GM23338 (cell line): ENCODE measurements around the gene TENM4.
A peak's percentile ranks its signal among the peaks of the same experiment; 100 is the strongest.

Source experiments
- CREB1 ChIP-seq: fragments of 250-450 bp; sonication (Bioruptor Pico); IDR thresholded peaks from 2 replicates; pipeline ENCODE4 v1.5.0; 2020; ENCODE audit warnings: low read depth, mild to moderate bottlenecking, moderate library complexity
- EZH2 ChIP-seq: fragments of 200-600 bp; sonication (generic); IDR thresholded peaks from one replicate; pipeline ENCODE4 v1.8.0; 2017; ENCODE audit warnings: antibody characterized with exemption, mild to moderate bottlenecking, low read depth; ENCODE audit not compliant: unreplicated experiment
- EZH2phosphoT487 ChIP-seq: fragments of 200-600 bp; sonication (generic); IDR thresholded peaks from one replicate; pipeline ENCODE4 v1.8.1; 2018; ENCODE audit warnings: antibody characterized with exemption; ENCODE audit not compliant: unreplicated experiment
- NANOG ChIP-seq: IDR thresholded peaks from 2 replicates; pipeline ENCODE4 v1.6.1; 2016; ENCODE audit warnings: antibody characterized with exemption, borderline replicate concordance
- POLR2AphosphoS5 ChIP-seq: IDR thresholded peaks from 2 replicates; pipeline ENCODE4 v1.6.1; 2016; ENCODE audit warnings: antibody characterized with exemption, low read depth
- REST ChIP-seq: IDR thresholded peaks from one replicate; pipeline ENCODE4 v1.6.1; 2018; ENCODE audit warnings: antibody characterized with exemption; ENCODE audit not compliant: unreplicated experiment
- STAT1 ChIP-seq: IDR thresholded peaks from one replicate; pipeline ENCODE4 v1.6.1; 2016; ENCODE audit warnings: antibody characterized with exemption; ENCODE audit not compliant: unreplicated experiment
- ZNF114 ChIP-seq: fragments of 250-450 bp; sonication (Bioruptor Pico); IDR thresholded peaks from 2 replicates; pipeline ENCODE4 v1.5.0; 2020; ENCODE audit warnings: mild to moderate bottlenecking, moderate library complexity
- ZNF331 ChIP-seq: fragments of 250-450 bp; sonication (Bioruptor Pico); IDR thresholded peaks from 2 replicates; pipeline ENCODE4 v1.5.0; 2020; ENCODE audit warnings: low read depth, mild to moderate bottlenecking, moderate library complexity
- TF ChIP-seq, protein P1 (sequence below), 2 experiments: fragments of 200-600 bp in 1 of 2; sonication (generic) in 1 of 2; conservative IDR thresholded peaks; 2 replicates each; pipeline versions ENCODE4 v1.5.1 to v1.6.1; 2016 to 2017; ENCODE audit warnings: antibody characterized with exemption in 2 of 2, low read depth in 2 of 2, mild to moderate bottlenecking in 2 of 2, moderate library complexity in 1 of 2

DNA sequence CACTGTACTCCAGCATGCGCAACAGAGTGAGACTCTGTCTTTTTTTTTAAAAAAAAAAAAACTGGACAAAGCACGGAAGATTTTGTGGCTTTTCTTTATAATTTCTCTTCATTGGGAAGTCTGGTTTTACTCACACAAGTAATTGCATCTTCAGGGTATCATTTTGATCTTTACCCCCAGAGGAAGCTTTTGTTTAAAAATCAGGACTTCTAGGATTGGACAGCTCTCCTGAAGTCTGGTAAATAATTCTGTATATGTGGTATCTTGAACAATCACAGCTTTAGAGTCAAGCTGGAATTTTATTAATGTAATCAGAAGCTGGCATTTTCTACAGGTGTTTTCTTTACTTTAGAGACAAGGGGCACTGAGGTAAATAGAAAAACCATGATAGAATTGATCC, 658.1 kb downstream of the TENM4 start:
- TF ChIP-seq, protein P1, sequence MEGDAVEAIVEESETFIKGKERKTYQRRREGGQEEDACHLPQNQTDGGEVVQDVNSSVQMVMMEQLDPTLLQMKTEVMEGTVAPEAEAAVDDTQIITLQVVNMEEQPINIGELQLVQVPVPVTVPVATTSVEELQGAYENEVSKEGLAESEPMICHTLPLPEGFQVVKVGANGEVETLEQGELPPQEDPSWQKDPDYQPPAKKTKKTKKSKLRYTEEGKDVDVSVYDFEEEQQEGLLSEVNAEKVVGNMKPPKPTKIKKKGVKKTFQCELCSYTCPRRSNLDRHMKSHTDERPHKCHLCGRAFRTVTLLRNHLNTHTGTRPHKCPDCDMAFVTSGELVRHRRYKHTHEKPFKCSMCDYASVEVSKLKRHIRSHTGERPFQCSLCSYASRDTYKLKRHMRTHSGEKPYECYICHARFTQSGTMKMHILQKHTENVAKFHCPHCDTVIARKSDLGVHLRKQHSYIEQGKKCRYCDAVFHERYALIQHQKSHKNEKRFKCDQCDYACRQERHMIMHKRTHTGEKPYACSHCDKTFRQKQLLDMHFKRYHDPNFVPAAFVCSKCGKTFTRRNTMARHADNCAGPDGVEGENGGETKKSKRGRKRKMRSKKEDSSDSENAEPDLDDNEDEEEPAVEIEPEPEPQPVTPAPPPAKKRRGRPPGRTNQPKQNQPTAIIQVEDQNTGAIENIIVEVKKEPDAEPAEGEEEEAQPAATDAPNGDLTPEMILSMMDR (conservative IDR thresholded peaks at IDR 0.05; ENCODE audit: low read depth in 2 of 2): no peak
- peak; percentile 29 for TF ChIP-seq REST
- TF ChIP-seq EZH2: no peak
- no peak for TF ChIP-seq ZNF331 (CRISPR knock-in tag)
- TF ChIP-seq EZH2phosphoT487: no peak
- no peak for TF ChIP-seq POLR2AphosphoS5
- no peak for TF ChIP-seq NANOG
- TF ChIP-seq ZNF114 (CRISPR knock-in tag): no peak
- no peak for TF ChIP-seq STAT1
- no peak for TF ChIP-seq CREB1
